Suprapubic skin (tissue), 4 donors: ENCODE measurements around the gene FRMD4A.

Experiments
- EP300 ChIP-seq: sonication (generic); formaldehyde crosslinking; IDR thresholded peaks from one replicate; pipeline ENCODE4 v1.6.1; 2017; ENCODE audit warnings: antibody characterized with exemption
- POLR2A ChIP-seq, 2 donors: fragments of 450-650 bp; IDR thresholded peaks; one replicate each; pipeline ENCODE4 v1.6.1; 2017; ENCODE audit warnings: antibody characterized with exemption in 2 of 2, mild to moderate bottlenecking in 2 of 2, moderate library complexity in 2 of 2
- POLR2AphosphoS5 ChIP-seq, 3 donors: sonication (generic); formaldehyde crosslinking; IDR thresholded peaks; one replicate each; pipeline ENCODE4 v1.6.1; 2017; ENCODE audit warnings: antibody characterized with exemption in 3 of 3
- TF ChIP-seq, protein P1 (sequence below), 2 donors: fragments of 200-600 bp in 1 of 2; fragments of 450-650 bp in 1 of 2; sonication (generic) in 1 of 2; IDR thresholded peaks; one replicate each; pipeline ENCODE4 v1.5.1; 2016 to 2019; ENCODE audit warnings: antibody characterized with exemption in 2 of 2, mild to moderate bottlenecking in 1 of 2, moderate library complexity in 1 of 2

DNA sequence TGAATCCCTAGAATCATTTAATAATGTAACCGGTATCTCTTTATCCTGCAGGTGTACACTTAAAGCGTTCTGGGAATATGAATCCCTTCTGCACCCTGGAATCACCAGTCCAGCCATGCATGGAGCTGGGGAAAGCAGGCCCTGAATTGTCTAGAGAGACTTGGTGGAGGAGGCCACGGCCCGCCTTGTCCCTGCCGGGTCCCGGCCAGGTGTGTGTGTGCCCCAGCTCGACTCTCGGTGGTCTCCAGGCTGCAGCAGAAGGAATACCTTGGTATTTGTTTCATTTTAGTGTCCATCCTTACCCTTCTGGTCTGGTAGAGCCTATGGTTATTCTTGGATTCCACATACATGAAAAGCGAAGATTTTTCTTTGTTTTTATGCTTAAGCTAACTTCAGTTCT lies 685.9 kb downstream of the FRMD4A start:
- TF ChIP-seq, protein P1, sequence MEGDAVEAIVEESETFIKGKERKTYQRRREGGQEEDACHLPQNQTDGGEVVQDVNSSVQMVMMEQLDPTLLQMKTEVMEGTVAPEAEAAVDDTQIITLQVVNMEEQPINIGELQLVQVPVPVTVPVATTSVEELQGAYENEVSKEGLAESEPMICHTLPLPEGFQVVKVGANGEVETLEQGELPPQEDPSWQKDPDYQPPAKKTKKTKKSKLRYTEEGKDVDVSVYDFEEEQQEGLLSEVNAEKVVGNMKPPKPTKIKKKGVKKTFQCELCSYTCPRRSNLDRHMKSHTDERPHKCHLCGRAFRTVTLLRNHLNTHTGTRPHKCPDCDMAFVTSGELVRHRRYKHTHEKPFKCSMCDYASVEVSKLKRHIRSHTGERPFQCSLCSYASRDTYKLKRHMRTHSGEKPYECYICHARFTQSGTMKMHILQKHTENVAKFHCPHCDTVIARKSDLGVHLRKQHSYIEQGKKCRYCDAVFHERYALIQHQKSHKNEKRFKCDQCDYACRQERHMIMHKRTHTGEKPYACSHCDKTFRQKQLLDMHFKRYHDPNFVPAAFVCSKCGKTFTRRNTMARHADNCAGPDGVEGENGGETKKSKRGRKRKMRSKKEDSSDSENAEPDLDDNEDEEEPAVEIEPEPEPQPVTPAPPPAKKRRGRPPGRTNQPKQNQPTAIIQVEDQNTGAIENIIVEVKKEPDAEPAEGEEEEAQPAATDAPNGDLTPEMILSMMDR (IDR thresholded peaks at IDR 0.05), result no peak
- TF ChIP-seq POLR2A (IDR thresholded peaks at IDR 0.05) (no peak), POLR2AphosphoS5 (IDR thresholded peaks at IDR 0.05) (no peak), EP300 (no peak)
